ENCODE results near the gene OMG.

DNA sequence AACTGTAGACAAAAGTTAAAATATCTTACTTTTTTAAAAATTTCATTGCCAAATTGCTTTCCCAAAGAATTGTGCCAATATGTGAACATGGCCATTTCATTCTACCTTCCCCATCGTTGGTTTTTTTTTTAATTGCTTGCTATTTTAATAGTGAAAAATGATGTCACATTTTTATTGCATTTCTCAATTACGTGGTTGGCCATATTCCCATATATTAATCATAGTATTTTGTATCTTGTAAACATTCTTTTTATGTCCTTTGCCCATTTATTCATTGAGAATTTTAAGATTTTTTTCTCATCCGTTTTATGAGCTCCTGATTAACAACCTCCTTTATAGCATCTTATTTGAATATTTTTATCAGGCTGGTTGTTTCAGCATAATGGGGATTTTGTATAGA is 7.2 kb downstream of the OMG start:
- TF ChIP-seq, protein P1, sequence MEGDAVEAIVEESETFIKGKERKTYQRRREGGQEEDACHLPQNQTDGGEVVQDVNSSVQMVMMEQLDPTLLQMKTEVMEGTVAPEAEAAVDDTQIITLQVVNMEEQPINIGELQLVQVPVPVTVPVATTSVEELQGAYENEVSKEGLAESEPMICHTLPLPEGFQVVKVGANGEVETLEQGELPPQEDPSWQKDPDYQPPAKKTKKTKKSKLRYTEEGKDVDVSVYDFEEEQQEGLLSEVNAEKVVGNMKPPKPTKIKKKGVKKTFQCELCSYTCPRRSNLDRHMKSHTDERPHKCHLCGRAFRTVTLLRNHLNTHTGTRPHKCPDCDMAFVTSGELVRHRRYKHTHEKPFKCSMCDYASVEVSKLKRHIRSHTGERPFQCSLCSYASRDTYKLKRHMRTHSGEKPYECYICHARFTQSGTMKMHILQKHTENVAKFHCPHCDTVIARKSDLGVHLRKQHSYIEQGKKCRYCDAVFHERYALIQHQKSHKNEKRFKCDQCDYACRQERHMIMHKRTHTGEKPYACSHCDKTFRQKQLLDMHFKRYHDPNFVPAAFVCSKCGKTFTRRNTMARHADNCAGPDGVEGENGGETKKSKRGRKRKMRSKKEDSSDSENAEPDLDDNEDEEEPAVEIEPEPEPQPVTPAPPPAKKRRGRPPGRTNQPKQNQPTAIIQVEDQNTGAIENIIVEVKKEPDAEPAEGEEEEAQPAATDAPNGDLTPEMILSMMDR (IDR thresholded peaks at IDR 0.05) = no peak
- no peak for TF ChIP-seq POLR2A (IDR thresholded peaks at IDR 0.05)

Data from transverse colon (tissue), 3 donors.